Activated CD8-positive, alpha-beta T cell treated with anti-CD3 and anti-CD28 coated beads for 36 hours (primary cell): ENCODE measurements around the gene RAD51B. TPM values are rescaled to one million over a fixed set of nuclear protein-coding genes. Genes with fewer than 3 reads are reported as not detected.

Experiments
- ATAC-seq: fragments of 200-7000 bp; cut with Tn5 transposase; one replicate; pipeline ENCODE4 v1.10.0; 2021; ENCODE audit warnings: mild to moderate bottlenecking, moderate library complexity
- CTCF ChIA-PET: fragments of 350-600 bp; sonication (Branson Sonifier 250); formaldehyde crosslinking; loops from one replicate; lab custom pipeline; 2021; ENCODE audit warnings: antibody characterized with exemption; lab: Charles Lee
- POLR2A ChIA-PET: fragments of 350-600 bp; sonication (Branson Sonifier 250); formaldehyde crosslinking; loops from one replicate; lab custom pipeline; 2021; ENCODE audit warnings: antibody characterized with exemption; lab: Charles Lee
- DNase-seq: peaks from one replicate; pipeline ENCODE4 v3.0.0-alpha.2; 2020
- H3K27ac Mint-ChIP-seq: one replicate; pipeline ENCODE4 v1.8.0; 2021; ENCODE audit warnings: mild to moderate bottlenecking, mixed read lengths
- H3K27me3 Mint-ChIP-seq: one replicate; pipeline ENCODE4 v1.8.0; 2021; ENCODE audit warnings: mixed read lengths
- H3K36me3 Mint-ChIP-seq: one replicate; pipeline ENCODE4 v1.8.0; 2021; ENCODE audit warnings: low read depth, mixed read lengths
- H3K4me1 Mint-ChIP-seq: one replicate; pipeline ENCODE4 v1.8.0; 2021; ENCODE audit warnings: low read depth, mixed read lengths
- H3K4me3 Mint-ChIP-seq: one replicate; pipeline ENCODE4 v1.8.0; 2021; ENCODE audit warnings: mild to moderate bottlenecking, moderate library complexity, mixed read lengths
- H3K9me3 Mint-ChIP-seq: one replicate; pipeline ENCODE4 v1.8.0; 2021; ENCODE audit warnings: mixed read lengths
- intact Hi-C: fragments of 100-400 bp; cut with micrococcal nuclease; formaldehyde crosslinking; loops from one replicate; pipeline ENCODE4 v1.10.0; 2022
- total RNA-seq, 2 experiments: library from RNA; stranded (reverse); gene quantifications; one replicate each; pipeline ENCODE4 v1.2.3, GENCODE V29; 2021
- TF ChIP-seq, protein P1 (sequence below): fragments of 200-600 bp; IDR thresholded peaks from one replicate; pipeline ENCODE4 v1.8.0; 2022; ENCODE audit warnings: antibody characterized with exemption, mild to moderate bottlenecking

RAD51B gene
- total RNA-seq, 2 experiments from 2014 or later = 38.2 to 40.6 TPM

DNA sequence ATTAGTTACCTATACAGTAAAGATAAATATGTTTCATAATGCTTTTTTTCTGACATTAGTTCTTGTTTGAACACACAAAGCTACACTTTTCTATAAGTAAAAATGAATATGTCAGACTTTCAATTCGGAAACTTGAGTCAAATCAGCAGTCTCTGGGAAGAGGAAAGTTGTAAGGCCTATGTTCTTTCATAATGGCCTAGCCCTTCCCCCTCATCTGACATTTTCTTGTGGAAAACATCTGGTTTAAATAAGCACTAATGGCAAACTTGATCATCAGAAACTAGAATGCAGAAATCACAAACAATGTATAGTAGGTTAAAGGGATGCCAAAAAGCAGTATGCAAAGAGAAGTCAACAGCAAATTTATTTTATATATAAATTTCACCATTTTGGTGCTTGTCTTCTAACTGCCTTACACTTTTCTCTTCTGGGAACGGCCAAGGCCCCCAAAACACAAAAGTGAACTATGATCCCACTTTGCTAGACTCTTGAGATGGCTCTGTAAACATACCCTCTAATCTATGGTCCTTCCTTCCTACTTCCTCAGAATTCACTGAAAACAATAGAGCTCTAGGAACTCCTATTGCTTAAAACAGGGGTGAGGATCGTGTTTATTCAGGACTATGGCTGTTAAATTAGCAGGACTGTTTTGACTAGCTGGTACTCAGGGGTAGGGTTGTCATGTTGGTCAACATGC lies 444.1 kb downstream of the RAD51B start:
- CTCF ChIA-PET = interaction anchor here (1.2 kb wide), 1 partner anchor 581 kb away, joined by 3 read pairs; no protein-coding TSS in a partner anchor
- H3K27me3 Mint-ChIP-seq = no peaks in the 10 kb centered on the region
- no peaks in the 10 kb centered on the region for H3K36me3 Mint-ChIP-seq
- DNase-seq (no peak), ATAC-seq (no peak)
- intact Hi-C loops = no loop called here
- no peak overlapping the region for H3K27ac Mint-ChIP-seq
- TF ChIP-seq, protein P1, sequence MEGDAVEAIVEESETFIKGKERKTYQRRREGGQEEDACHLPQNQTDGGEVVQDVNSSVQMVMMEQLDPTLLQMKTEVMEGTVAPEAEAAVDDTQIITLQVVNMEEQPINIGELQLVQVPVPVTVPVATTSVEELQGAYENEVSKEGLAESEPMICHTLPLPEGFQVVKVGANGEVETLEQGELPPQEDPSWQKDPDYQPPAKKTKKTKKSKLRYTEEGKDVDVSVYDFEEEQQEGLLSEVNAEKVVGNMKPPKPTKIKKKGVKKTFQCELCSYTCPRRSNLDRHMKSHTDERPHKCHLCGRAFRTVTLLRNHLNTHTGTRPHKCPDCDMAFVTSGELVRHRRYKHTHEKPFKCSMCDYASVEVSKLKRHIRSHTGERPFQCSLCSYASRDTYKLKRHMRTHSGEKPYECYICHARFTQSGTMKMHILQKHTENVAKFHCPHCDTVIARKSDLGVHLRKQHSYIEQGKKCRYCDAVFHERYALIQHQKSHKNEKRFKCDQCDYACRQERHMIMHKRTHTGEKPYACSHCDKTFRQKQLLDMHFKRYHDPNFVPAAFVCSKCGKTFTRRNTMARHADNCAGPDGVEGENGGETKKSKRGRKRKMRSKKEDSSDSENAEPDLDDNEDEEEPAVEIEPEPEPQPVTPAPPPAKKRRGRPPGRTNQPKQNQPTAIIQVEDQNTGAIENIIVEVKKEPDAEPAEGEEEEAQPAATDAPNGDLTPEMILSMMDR = no peak
- H3K4me3 Mint-ChIP-seq = no peak overlapping the region
- POLR2A ChIA-PET = interaction anchor here (0.6 kb wide), 1 partner anchor 400 kb away, joined by 3 read pairs; no protein-coding TSS in a partner anchor
- H3K9me3 Mint-ChIP-seq = no peaks in the 10 kb centered on the region
- H3K4me1 Mint-ChIP-seq = peaks cover 65% of the 10 kb centered on the region

DNA sequence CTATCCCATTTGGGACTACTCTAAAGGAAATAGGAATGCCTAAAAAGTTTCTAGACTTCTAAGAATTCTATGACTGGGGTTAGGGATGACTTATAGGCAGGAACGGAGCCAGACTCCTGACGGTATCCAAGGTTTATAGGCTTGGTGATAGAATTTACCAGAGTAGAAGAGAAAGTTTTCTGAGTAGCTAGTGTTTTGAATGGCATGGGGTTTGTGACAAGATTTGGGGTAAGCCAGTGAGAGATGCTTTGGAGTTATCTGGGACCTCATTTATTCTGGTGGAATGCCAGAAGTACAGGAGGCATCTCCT lies 444.6 kb downstream of the RAD51B start:
- Mint-ChIP-seq H3K27me3 (no peaks in the 10 kb centered on the region), H3K27ac (no peak overlapping the region), H3K36me3 (no peaks in the 10 kb centered on the region), H3K4me3 (no peak overlapping the region), H3K4me1 (peaks cover 66% of the 10 kb centered on the region), H3K9me3 (no peaks in the 10 kb centered on the region)
- intact Hi-C loops = no loop called here
- ChIA-PET POLR2A (no interaction called here), CTCF (interaction anchor here (1.2 kb wide), 1 partner anchor 580 kb away, joined by 3 read pairs; no protein-coding TSS in a partner anchor)
- TF ChIP-seq, protein P1 = no peak
- no peak for ATAC-seq
- no peak for DNase-seq

DNA sequence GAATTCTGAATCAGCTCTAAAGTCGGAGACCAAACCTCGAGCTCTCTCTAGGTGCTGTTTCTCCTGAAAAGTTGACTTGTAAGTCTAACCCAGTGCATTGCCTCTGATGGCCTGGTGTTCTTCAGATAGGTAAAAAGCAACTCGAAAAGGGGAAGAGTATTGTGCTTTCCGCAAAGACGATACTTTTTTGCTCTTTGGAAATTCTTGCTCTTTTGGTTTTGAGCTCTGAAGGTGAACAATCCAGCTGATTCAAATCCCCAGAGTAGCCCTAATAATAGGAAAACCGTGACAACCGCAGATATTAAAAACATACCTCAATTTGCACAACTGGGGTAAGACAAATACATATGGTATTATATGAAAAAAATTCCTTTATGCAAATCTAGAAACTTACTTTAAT lies 447.4 kb downstream of the RAD51B start:
- intact Hi-C loops = no loop called here
- no peaks in the 10 kb centered on the region for H3K36me3 Mint-ChIP-seq
- ChIA-PET CTCF (interaction anchor here (1.0 to 1.7 kb wide), 3 partner anchors 17 to 550 kb away, joined by 3 to 5 read pairs (median 3); no protein-coding TSS in a partner anchor), POLR2A (no interaction called here)
- DNase-seq (no peak), ATAC-seq (no peak)
- H3K9me3 Mint-ChIP-seq = no peaks in the 10 kb centered on the region
- no peak overlapping the region for H3K27ac Mint-ChIP-seq
- no peak overlapping the region for H3K4me3 Mint-ChIP-seq
- TF ChIP-seq, protein P1 = no peak
- no peaks in the 10 kb centered on the region for H3K27me3 Mint-ChIP-seq
- peaks cover 55% of the 10 kb centered on the region for H3K4me1 Mint-ChIP-seq

DNA sequence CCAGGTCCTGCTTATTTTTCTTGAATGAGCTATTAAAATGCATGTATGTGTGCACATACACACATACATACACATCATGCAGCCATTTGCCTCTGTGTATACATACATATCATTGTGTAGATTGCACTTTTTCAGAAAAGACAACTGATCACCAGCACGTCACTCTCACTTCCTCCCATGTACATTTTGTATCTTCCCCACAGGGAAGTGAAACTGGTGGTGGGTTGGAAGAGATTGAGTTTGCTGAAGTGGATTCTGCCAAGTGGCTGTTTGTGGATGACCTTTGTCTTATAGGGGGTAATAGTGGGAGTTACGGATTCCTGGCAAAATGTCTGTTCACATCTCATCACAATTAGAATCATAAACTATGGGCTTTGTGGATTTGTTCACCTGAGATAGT lies 448.6 kb downstream of the RAD51B start:
- ChIA-PET CTCF (no interaction called here), POLR2A (interaction anchor here (1.0 to 1.4 kb wide), 2 partner anchors 13 to 16 kb away, joined by 3 to 4 read pairs; no protein-coding TSS in a partner anchor)
- Mint-ChIP-seq H3K4me3 (no peak overlapping the region), H3K4me1 (peaks cover 48% of the 10 kb centered on the region), H3K9me3 (no peaks in the 10 kb centered on the region), H3K27me3 (no peaks in the 10 kb centered on the region), H3K27ac (peak overlapping the region; percentile 74), H3K36me3 (no peaks in the 10 kb centered on the region)
- intact Hi-C loops = no loop called here
- ATAC-seq = peak; percentile 63
- TF ChIP-seq, protein P1 = no peak
- peak; percentile 26 for DNase-seq

DNA sequence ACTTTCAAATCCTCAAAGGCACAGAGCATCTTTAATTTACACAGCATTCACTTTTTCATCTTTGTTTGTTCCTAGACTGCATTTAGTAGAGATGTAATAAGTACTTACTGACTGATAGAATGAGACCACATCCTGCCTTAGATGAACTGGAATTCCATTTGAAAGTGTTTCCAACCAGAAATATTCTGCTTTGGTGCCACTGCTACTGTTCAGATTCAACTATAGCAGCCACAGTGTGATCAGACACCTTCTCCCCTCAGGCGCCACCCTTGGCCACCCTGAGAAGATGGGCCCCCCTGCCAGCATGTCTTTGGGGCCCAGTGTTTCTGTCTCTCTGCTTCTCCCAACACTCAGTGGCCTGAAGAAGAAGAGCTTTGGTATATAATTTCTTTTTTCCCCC lies 449.1 kb downstream of the RAD51B start:
- H3K36me3 Mint-ChIP-seq = no peaks in the 10 kb centered on the region
- intact Hi-C loops = no loop called here
- TF ChIP-seq, protein P1 = no peak
- ChIA-PET POLR2A (interaction anchor here (1.0 to 1.4 kb wide), 2 partner anchors 13 to 16 kb away, joined by 3 to 4 read pairs; no protein-coding TSS in a partner anchor), CTCF (no interaction called here)
- H3K4me1 Mint-ChIP-seq = peaks cover 46% of the 10 kb centered on the region
- peak overlapping the region; percentile 74 for H3K27ac Mint-ChIP-seq
- no peak for DNase-seq
- ATAC-seq = peak; percentile 66
- no peaks in the 10 kb centered on the region for H3K9me3 Mint-ChIP-seq
- H3K27me3 Mint-ChIP-seq = no peaks in the 10 kb centered on the region
- H3K4me3 Mint-ChIP-seq = no peak overlapping the region
